BLaER1 (cell line): ENCODE data around the gene ZFP36.

ENCODE experiments used
- H3K27ac ChIP-seq: shearing (Covaris generic); formaldehyde crosslinking; 2 replicates; pipeline ENCODE4 v1.8.1; 2022
- H3K27me3 ChIP-seq: shearing (Covaris generic); formaldehyde crosslinking; 2 replicates; pipeline ENCODE4 v1.8.1; 2022
- H3K36me3 ChIP-seq: shearing (Covaris generic); formaldehyde crosslinking; 2 replicates; pipeline ENCODE4 v1.8.1; 2022
- H3K4me1 ChIP-seq: shearing (Covaris generic); formaldehyde crosslinking; 2 replicates; pipeline ENCODE4 v1.8.1; 2022
- H3K4me2 ChIP-seq: shearing (Covaris generic); formaldehyde crosslinking; 2 replicates; pipeline ENCODE4 v1.8.1; 2022
- H3K4me3 ChIP-seq: shearing (Covaris generic); formaldehyde crosslinking; 2 replicates; pipeline ENCODE4 v1.8.1; 2022
- H3K9ac ChIP-seq: shearing (Covaris generic); formaldehyde crosslinking; 2 replicates; pipeline ENCODE4 v1.8.1; 2022
- H3K9me3 ChIP-seq: shearing (Covaris generic); formaldehyde crosslinking; 2 replicates; pipeline ENCODE4 v1.8.1; 2022
- H4K20me1 ChIP-seq: shearing (Covaris generic); formaldehyde crosslinking; 2 replicates; pipeline ENCODE4 v1.8.1; 2022
- Cebpa-rat ChIP-seq: shearing (Covaris generic); IDR thresholded peaks from 2 replicates; pipeline ENCODE4 v1.8.1; 2022

The ZFP36 gene

GRCh38 chr19:39406656-39407409 lies at the start of gene ZFP36:
TSS of gene ZFP36 (plus strand) at chr19:39406847. CDS start at chr19:39406905, 58 bp downstream.
- Histone ChIP-seq H4K20me1 (peaks cover 27% of the 10 kb centered on the region), H3K36me3 (peaks cover 12% of the 10 kb centered on the region), H3K27ac (peak within 1 kb of the TSS; percentile 94), H3K4me1 (peaks cover 73% of the 10 kb centered on the region), H3K9me3 (no peaks in the 10 kb centered on the region), H3K27me3 (no peaks in the 10 kb centered on the region), H3K9ac (peak within 1 kb of the TSS; percentile 93), H3K4me2 (peak within 1 kb of the TSS; percentile 100), H3K4me3 (peak within 1 kb of the TSS; percentile 89)
- TF ChIP-seq Cebpa-rat, result no peak

DNA sequence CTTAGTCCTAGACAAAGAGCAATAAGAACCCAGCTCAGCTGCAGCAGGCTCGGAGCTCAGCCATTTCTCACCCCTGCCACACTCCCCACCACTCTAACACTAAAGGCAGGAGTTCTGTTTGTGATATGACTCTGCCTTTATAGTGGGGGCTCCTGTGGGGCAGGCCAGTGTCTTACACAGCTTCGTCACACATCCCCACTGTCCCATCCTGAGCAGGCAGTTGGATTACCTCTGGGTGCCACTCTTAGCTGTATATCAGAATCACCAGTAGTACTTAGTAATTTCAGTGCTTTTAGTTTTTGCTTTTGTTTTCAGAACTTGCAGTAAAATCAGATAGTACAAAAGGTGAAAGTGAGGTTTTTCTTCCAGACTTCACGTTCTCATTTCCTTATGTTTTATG lies 47.6 kb upstream of the ZFP36 start:
- Histone ChIP-seq H3K27ac (no peak overlapping the region), H4K20me1 (peaks cover 61% of the 10 kb centered on the region), H3K9ac (no peak overlapping the region), H3K4me3 (no peak overlapping the region), H3K4me1 (peaks cover 25% of the 10 kb centered on the region), H3K36me3 (peaks cover 90% of the 10 kb centered on the region), H3K27me3 (no peaks in the 10 kb centered on the region), H3K4me2 (no peak overlapping the region), H3K9me3 (no peaks in the 10 kb centered on the region)
- no peak for TF ChIP-seq Cebpa-rat

DNA sequence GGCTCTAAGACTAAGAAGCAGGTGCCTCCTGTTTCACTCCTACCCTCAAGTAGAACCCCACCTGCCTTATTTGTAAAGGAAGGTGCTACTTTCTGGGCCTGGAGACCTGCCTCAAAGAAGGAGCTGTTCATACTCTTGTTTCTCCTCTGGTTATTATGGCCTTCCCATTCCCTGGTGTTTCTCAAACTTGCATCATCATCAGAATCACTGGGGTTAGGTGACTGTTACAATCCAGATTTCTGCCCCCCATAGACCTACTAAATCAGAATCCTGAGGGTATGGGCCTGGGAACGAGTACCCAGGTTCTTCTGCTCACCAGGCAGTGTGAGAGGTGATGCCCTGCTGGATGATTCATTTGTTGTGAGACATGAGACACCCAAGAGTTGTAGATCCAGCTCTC lies 46.0 kb upstream of the ZFP36 start:
- H3K36me3 ChIP-seq, result peaks cover 90% of the 10 kb centered on the region

GRCh38 chr19:39362682-39363657 lies 43.7 kb upstream of the ZFP36 start:
- Histone ChIP-seq H3K36me3 (peaks cover 89% of the 10 kb centered on the region), H3K4me2 (peak overlapping the region; percentile 74), H3K9me3 (no peaks in the 10 kb centered on the region), H3K27ac (peak overlapping the region; percentile 58; the same call in 1 of the 2 replicates), H3K4me3 (no peak overlapping the region), H3K9ac (peak overlapping the region; percentile 65; the same call in 1 of the 2 replicates), H4K20me1 (peaks cover 39% of the 10 kb centered on the region), H3K27me3 (no peaks in the 10 kb centered on the region), H3K4me1 (peaks cover 50% of the 10 kb centered on the region)
- TF ChIP-seq Cebpa-rat, result no peak

More for the DNA sequence above, 46.0 kb upstream of the ZFP36 start:
- Histone ChIP-seq H3K9me3 (no peaks in the 10 kb centered on the region), H3K4me2 (no peak overlapping the region), H3K27me3 (no peaks in the 10 kb centered on the region), H3K4me3 (no peak overlapping the region), H3K9ac (0 out of 2 replicates have a peak overlapping the region, but pooled peaks have one; percentile 4), H3K4me1 (peaks cover 37% of the 10 kb centered on the region), H4K20me1 (peaks cover 62% of the 10 kb centered on the region), H3K27ac (no peak overlapping the region)
- TF ChIP-seq Cebpa-rat, result no peak

DNA sequence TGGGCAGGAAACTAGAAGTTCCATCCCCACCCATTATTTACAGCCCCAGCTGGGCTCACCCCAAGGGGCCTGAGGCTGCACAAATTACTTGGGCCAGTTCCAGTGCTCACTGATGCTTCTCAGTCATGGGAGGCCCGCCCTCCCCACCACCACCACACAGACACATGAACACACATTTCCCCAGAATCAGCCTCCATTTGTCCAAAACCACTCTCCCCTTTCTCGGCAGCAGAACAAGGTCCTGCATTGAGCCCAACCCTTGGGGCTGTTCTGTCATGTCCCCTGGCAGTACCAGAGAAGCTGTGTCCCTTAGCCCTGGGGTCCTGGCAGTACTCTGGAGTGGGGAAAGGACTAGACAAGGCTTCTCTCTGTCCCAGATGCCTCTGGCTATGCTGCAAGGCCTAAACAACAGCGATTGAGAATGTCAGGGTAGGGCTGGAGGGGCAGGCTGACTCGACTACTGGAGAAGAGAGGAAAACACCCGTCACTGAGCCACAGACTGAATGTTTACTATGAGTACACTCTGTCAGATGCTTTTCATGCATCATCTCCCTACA lies 42.7 kb upstream of the ZFP36 start:
- peaks cover 38% of the 10 kb centered on the region for H4K20me1 ChIP-seq
- no peaks in the 10 kb centered on the region for H3K9me3 ChIP-seq
- no peak for TF ChIP-seq Cebpa-rat
- H3K4me3 ChIP-seq, result no peak overlapping the region
- peak overlapping the region; percentile 74 for H3K4me2 ChIP-seq
- peaks cover 50% of the 10 kb centered on the region for H3K4me1 ChIP-seq
- H3K27ac ChIP-seq, result peak overlapping the region; percentile 58
- H3K36me3 ChIP-seq, result peaks cover 89% of the 10 kb centered on the region
- H3K27me3 ChIP-seq, result no peaks in the 10 kb centered on the region
- peak overlapping the region; percentile 65 for H3K9ac ChIP-seq

- Histone ChIP-seq H3K9me3 (no peaks in the 10 kb centered on the region), H3K9ac (no peak overlapping the region), H3K36me3 (peaks cover 89% of the 10 kb centered on the region), H3K4me1 (peaks cover 50% of the 10 kb centered on the region), H3K4me3 (no peak overlapping the region), H4K20me1 (peaks cover 40% of the 10 kb centered on the region), H3K4me2 (no peak overlapping the region), H3K27ac (no peak overlapping the region), H3K27me3 (no peaks in the 10 kb centered on the region)
- TF ChIP-seq Cebpa-rat, result no peak
Measured at GRCh38 chr19:39365531-39365930, 41.1 kb upstream of the ZFP36 start.

- Histone ChIP-seq H3K27me3 (no peaks in the 10 kb centered on the region), H3K4me1 (peaks cover 23% of the 10 kb centered on the region), H4K20me1 (peaks cover 31% of the 10 kb centered on the region), H3K9ac (no peak overlapping the region), H3K27ac (no peak overlapping the region), H3K4me3 (no peak overlapping the region), H3K9me3 (no peaks in the 10 kb centered on the region), H3K36me3 (peaks cover 99% of the 10 kb centered on the region), H3K4me2 (no peak overlapping the region)
- no peak for TF ChIP-seq Cebpa-rat
Measured at GRCh38 chr19:39369200-39369599, 37.4 kb upstream of the ZFP36 start.

DNA sequence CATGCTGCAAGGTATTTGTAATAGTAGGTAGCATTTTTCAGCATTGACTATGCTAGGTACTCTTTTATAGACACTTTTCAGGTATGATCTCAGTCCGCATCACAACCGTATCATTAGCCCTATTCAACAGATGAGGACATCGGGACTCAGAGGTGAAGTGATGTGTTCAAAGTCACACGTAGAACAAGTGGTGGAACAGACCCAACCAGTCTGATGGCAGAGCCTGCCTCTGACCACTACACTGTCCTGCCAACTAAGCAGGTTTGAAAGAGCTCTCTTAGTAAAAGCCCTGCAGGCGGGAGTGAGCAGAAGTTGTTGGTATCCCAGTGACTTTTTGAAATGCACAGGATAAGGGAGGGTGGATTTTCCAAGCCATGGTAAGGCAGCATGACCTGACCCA lies 35.9 kb upstream of the ZFP36 start:
- H3K4me3 ChIP-seq, result no peak overlapping the region
- peaks cover 99% of the 10 kb centered on the region for H3K36me3 ChIP-seq
- no peak overlapping the region for H3K4me2 ChIP-seq
- no peak overlapping the region for H3K9ac ChIP-seq
- no peaks in the 10 kb centered on the region for H3K9me3 ChIP-seq
- peaks cover 13% of the 10 kb centered on the region; the same call in 1 of the 2 replicates for H3K4me1 ChIP-seq
- TF ChIP-seq Cebpa-rat, result no peak
- H3K27ac ChIP-seq, result no peak overlapping the region
- peaks cover 37% of the 10 kb centered on the region for H4K20me1 ChIP-seq
- no peaks in the 10 kb centered on the region for H3K27me3 ChIP-seq

DNA sequence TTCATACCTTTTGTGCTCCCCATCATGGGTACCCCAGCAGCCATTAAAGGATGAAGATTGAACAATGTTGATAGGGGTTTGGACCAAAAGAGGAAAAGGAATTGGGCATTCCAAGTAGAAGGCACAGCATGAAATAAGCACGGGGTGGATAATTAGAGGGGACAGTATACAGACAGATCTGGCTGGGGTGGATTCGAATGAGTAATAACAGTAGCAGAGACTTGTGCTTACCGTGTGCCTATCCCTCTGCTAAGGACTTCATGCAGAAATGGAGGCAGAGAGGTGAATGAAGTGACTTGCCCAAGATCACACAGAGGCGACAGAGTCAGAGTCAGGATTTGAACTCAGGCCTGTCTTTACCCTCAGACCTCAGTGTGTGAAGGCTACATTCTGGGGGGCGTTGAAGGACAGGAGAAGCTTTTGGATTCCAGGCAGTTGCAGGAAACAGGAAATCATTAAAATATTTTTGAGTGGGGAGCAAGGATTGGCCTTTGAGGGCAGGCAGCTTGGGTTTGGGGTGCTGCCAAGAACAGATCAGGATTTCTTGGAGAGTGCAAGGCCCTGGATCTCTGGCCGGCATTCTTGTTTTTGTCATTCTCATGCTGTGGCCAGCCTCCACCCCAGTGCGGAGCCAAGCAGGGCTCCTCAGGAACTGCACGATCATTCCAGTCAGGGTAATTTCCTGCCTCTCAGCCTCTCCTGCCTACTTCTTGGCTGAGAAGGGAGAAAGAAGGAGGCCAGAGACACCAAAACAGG lies 34.4 kb upstream of the ZFP36 start:
- Histone ChIP-seq H3K9me3 (no peaks in the 10 kb centered on the region), H3K27ac (peak overlapping the region; percentile 13; the same call in 1 of the 2 replicates), H4K20me1 (peaks cover 45% of the 10 kb centered on the region), H3K4me1 (peaks cover 5% of the 10 kb centered on the region; the same call in 1 of the 2 replicates), H3K36me3 (peaks cover 99% of the 10 kb centered on the region), H3K27me3 (no peaks in the 10 kb centered on the region), H3K9ac (no peak overlapping the region), H3K4me3 (no peak overlapping the region), H3K4me2 (no peak overlapping the region)
- TF ChIP-seq Cebpa-rat, result no peak
